GM23248 (cell line): ENCODE data around the gene TMEM181.

Experiments used
- EZH2 ChIP-seq: fragments of 200-600 bp; sonication (generic); IDR thresholded peaks from 2 replicates; pipeline ENCODE4 v1.6.1; 2018; ENCODE audit warnings: antibody characterized with exemption, mild to moderate bottlenecking; ENCODE audit not compliant: insufficient read depth, poor library complexity, severe bottlenecking
- EZH2phosphoT487 ChIP-seq: fragments of 200-600 bp; sonication (generic); IDR thresholded peaks from 2 replicates; pipeline ENCODE4 v1.6.1; 2018; ENCODE audit warnings: antibody characterized with exemption, moderate library complexity, mild to moderate bottlenecking, low read depth; ENCODE audit not compliant: insufficient read depth

GRCh38 chr6:158631678-158632537 lies 72.0 kb downstream of the TMEM181 start:
- TF ChIP-seq EZH2, result no peak
- no peak for TF ChIP-seq EZH2phosphoT487
